ENCODE data around the gene PPP2CA.

GRCh38 chr5:134146651-134147518 lies 79.0 kb downstream of the PPP2CA start:
- TF ChIP-seq, protein P1, sequence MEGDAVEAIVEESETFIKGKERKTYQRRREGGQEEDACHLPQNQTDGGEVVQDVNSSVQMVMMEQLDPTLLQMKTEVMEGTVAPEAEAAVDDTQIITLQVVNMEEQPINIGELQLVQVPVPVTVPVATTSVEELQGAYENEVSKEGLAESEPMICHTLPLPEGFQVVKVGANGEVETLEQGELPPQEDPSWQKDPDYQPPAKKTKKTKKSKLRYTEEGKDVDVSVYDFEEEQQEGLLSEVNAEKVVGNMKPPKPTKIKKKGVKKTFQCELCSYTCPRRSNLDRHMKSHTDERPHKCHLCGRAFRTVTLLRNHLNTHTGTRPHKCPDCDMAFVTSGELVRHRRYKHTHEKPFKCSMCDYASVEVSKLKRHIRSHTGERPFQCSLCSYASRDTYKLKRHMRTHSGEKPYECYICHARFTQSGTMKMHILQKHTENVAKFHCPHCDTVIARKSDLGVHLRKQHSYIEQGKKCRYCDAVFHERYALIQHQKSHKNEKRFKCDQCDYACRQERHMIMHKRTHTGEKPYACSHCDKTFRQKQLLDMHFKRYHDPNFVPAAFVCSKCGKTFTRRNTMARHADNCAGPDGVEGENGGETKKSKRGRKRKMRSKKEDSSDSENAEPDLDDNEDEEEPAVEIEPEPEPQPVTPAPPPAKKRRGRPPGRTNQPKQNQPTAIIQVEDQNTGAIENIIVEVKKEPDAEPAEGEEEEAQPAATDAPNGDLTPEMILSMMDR (IDR thresholded peaks at IDR 0.05 in 4 of 5, conservative IDR thresholded peaks at IDR 0.05 in 1 of 5): no peak
- no peak for TF ChIP-seq POLR2A (IDR thresholded peaks at IDR 0.05)
